Ammon's horn (tissue), 1 donor: ENCODE measurements around the gene CBLC.
"Not testable (repeated sequence)": the region's sequence is repeated elsewhere in the genome, so short reads cannot be mapped to it uniquely, and the experiment has no call there.

Experiments
- DNase-seq: peaks from one replicate; pipeline ENCODE4 v3.0.0-alpha.2; 2016; ENCODE audit warnings: low spot score

CBLC gene

GRCh38 chr19:44819246-44819832 lies 41.6 kb downstream of the CBLC start:
- no peak for DNase-seq

DNA sequence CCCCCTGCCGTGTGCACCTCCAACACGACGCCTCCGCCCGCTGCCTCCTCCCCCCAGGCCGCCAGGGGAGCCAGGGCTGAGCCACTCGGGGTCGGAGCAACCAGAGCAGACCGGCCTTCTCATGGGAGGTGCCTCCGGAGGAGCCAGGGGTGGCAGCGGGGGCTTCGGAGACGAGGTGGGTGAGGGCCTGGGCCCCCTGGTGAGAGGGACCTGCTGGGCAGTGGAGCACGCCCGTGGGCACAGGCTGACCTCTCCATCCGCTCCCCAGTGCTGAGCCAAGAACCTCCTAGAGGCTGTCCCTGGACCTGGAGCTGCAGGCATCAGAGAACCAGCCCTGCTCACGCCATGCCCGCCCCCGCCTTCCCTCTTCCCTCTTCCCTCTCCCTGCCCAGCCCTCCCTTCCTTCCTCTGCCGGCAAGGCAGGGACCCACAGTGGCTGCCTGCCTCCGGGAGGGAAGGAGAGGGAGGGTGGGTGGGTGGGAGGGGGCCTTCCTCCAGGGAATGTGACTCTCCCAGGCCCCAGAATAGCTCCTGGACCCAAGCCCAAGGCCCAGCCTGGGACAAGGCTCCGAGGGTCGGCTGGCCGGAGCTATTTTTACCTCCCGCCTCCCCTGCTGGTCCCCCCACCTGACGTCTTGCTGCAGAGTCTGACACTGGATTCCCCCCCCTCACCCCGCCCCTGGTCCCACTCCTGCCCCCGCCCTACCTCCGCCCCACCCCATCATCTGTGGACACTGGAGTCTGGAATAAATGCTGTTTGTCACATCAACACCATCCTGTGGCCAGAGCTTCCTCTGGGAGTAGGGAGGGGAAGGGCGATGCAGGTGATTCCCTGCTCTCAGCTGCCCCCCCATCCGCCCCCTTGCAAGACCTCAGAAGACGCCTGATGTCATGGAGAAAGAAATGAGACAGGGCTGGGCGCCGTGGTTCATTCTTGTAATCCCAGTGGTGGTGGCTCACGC lies 43.2 kb downstream of the CBLC start:
- no peak for DNase-seq

DNA sequence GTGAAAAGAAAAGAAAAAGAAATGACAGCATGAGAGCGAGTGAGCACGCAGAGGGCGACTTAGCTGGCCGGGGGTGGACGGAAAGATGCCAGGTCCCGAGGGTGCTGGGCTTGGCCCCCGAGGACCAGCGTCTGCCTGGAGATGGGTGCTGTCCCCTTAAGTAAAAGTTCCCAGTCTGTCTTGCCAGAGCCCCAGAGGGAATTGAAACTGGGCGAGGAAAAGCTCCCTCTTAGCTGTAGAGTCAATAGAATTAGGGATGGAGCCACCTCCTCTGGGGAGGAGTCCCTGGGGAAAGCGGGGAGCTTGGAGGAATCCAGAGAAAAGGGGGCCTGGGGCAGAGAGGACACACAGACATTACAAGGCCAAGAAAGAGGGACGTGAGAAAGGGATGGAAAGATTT lies 44.5 kb downstream of the CBLC start:
- DNase-seq = no peak

GRCh38 chr19:44822670-44823372 lies 45.1 kb downstream of the CBLC start:
- no peak for DNase-seq

DNA sequence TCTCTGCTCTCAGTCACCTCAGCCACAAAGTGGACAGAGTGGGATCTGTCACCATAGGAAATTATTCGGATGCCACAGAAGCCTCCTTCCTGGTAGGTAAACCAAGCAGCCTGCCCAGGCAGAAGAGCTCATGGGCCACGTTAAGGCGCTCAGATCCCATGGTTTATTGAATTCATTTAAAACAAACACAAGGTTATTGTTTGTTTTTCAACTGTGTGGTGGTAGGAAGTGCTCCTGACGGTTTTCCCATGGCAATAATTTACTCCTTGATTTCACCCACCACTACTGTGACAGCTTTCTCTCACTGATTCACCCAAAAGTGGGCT lies 45.6 kb downstream of the CBLC start:
- DNase-seq = no peak

DNA sequence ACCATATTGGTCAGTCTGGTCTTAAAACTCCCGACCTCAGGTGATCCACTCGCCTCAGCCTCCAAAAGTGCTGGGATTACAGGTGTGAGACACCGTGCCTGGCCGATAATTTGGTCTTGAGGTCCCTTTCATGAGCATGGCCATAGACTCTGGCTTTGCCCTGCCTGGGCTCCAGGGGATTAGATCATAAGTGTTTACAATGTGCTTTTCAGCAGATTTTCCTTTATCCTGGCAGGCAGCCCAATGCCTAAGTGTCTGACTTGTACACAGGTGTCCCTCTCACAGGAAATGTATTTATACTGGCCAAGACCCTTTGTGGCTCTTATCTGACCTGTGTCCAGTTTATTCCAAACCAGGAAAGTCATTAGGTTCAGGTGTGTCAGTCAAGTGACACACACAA lies 47.1 kb downstream of the CBLC start:
- no peak for DNase-seq

DNA sequence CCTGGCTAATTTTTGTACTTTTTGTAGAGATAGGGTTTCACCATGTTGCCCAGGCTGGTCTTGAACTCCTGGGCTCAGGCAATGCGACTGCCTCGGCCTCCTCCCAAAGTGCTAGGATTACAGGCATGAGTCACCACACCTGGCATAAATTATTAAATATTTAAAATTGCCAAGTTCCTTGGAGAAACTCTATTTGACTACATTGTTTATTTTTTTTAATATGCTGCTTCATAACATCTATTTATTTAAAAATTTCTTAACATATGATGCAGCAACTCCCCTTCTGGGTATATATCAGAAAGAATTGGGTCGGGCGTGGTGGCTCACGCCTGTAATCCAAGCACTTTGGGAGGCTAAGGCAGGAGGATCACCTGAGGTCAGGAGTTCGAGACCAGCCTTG lies 55.2 kb downstream of the CBLC start:
- DNase-seq = not testable (repeated sequence)

DNA sequence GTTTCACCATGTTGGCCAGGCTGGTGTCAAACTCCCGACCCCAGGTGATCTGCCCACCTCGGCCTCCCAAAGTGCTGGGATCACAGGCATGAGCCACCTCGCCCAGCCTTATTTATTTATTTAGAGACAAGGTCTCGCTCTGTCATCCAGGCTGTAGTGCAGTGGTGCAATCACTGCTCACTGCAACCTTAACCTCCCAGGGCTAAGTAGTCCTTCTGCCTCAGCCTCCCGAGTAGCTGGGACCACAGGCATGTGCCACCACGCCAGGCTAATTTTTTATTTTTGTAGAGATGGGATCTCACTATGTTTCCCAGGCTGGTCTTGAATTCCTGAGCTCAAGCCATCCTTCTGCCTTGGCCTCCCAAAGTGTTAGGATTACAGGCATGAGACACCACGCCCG lies 56.7 kb downstream of the CBLC start:
- not testable (repeated sequence) for DNase-seq

- no peak for DNase-seq
Observed at GRCh38 chr19:44839276-44839675, 61.6 kb downstream of the CBLC start.

DNA sequence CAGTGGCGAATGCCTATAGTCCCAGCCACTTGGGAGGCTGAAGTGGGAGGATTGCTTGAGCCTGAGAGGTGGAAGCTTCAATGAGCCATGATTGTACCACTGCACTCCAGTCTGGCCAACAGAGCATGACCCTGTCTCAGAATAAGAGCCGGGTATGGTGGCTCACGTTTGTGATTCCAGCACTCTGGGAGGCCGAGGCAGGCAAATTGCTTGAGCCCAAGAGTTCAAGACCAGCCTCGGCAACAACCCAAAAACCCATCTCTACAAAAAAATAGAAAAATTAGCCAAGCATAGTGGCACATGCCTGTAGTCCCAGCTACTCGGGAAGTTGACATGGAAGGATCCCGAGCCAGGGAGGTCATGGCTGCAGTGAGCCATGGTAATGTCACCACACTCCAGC lies 63.1 kb downstream of the CBLC start:
- DNase-seq = no peak

- DNase-seq = no peak
Observed at GRCh38 chr19:44841231-44841630, 63.5 kb downstream of the CBLC start.

DNA sequence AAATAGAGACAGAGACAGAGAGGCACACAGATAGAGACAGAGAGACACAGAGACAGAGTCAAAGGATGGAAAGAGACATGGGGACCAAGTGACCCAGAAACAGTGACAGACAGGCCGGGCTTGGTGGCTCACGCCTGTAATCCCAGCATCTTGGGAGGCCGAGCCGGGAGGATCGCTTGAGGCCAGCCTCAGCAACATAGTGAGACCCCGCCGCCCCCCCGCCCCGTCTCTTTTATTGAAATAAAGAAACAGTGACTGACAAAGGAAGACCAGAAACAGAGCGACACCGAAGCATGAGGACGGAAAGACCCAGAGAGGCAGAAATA lies 67.6 kb downstream of the CBLC start:
- DNase-seq = no peak

DNA sequence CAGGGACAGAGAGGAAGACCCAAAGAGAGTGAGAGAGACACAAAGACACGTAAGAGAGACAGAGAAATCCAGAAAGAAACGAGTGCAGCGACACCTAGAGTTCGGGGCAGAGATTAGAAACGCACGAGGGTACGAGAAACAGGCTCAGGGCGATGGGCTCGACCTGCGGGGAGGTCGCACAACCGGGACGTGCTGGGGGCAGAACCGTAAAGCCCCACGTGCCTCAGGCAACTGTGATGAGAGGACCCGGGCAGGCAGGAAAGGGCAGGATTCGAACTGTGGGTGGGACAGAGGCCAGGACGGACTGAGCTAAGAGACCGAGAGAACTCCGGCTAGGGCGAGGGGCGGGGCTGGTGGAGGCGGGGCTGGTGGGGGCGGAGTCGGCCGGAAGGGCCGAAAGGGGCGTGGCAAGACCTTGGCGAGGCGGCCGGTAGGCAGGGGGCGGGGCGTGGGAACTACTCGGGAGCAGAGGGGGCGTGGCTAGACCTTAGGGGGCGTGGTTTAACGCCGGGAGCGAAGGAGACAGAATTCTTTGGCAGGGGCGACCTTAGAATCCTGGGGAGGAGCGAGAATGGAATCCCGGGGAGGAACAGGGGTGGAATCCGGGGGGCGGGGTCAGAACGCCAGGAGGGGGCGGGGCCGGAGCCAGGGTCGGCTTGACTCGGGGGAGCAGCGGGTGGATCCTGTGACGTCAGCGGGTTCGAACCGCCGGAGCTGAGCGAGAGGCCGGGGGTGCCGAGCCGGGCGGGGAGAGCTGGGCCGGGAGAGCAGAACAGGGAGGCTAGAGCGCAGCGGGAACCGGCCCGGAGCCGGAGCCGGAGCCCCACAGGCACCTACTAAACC lies 68.1 kb downstream of the CBLC start, which contains the start of gene NECTIN2:
TSS of gene NECTIN2 (plus strand) at position 686 of the 843 bp plus-strand sequence. CDS start 229 bp downstream, outside the sequence.
- peak; percentile 92 for DNase-seq

DNA sequence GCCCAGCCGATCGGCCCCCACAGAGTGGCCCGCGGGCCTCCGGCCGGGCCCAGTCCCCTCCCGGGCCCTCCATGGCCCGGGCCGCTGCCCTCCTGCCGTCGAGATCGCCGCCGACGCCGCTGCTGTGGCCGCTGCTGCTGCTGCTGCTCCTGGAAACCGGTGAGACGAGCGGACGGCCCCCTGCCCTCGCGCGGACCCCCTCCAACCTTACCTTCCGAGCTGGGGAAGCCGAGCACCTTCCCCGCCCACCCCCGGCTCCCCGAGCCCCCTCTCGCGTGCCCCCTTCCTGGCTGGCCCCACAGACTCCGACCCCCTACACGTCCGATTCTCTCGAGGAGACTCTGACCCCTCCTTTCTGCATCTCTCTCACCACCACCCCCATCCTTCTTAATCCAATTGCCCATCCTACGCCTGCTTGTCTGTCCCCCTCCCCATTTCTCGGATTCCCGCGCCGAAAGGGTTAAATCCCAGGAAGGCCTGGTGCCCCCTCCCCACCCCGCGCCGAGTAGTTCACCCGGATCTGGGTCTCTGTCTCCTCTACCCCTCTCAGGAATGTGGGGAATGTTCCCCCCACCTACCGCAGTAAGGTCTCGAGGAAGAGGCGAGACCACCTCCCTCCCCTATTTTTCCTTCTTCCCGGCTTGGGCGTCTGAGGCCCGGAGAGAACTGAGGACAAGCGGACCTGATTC lies 68.9 kb downstream of the CBLC start:
- no peak for DNase-seq

- no peak for DNase-seq
Observed at GRCh38 chr19:44847144-44848035, 69.7 kb downstream of the CBLC start.

DNA sequence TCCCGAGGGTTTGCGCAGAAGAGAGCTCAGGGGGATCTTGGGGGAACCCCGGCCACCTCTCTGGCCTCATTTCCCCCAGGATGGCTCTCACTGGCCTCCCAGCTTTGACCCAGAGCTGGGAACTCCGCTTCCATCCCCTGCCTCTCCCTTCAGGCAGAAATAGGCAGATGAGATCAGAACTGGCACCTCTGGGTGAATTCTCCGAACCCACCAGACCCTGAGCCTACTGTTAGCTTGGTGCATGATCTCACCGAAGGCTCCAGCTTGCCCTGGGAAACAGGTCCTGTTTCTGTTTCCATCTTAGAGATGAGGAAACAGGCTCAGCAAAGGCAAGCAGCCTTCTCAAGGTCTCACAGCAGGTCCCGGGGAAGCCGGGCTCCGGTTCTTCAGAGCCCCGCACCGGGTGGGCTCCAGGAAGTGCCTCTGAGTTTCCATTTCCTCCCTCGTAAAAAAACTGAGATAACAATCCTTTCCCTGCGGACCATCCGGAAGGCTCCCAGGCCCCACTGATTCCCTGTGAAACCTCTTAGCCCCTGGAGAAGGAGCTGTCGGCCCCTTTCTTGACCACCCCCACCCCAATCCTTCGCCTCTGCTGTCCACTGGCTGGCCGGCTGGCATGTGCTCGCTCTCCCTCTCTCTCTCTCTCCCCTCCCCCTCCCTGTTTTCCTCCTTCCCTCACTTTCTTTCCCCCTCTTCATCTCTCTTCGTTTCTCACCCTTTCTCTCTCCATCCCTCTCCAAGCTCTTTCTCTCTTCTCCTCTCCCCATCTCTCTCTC lies 70.5 kb downstream of the CBLC start:
- DNase-seq = no peak

DNA sequence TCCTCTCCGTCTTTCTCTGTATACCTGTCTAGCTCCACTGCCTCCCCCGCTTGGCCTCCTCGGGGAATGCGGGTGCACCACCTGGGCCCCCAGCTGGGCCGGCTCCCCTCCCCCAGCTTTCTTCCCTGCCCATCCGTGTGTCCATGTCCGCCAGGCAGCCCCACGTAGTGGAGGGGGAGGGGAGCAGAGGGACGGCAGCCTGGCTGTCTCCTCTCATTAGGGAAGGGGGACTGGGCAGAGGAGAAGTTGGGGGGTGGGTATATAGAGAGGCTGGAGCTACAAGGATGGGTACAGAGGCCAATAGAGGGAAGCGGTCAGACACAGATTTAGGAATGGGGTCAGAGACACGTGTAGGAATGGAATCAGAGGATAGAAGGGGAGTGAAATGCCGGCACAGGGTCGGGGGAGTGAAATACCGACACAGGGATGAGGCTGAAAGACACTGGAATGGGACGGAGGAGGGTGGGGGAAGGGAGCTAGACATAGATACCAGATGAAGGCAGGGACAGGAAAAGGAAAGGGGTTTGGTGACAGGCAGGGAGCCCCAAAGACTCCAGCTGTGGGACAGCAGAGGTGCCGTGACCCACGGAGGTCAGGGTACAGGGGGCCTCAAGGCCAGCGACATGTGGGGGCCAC lies 71.2 kb downstream of the CBLC start:
- DNase-seq = no peak
